Left lung (tissue), 10 donors: ENCODE measurements around the gene PCBP3. TPM values are rescaled to one million over a fixed set of nuclear protein-coding genes. Genes with fewer than 3 reads are reported as not detected.

ENCODE experiments used
- ATAC-seq: fragments of 200-7000 bp; cut with Tn5 transposase; one replicate; pipeline ENCODE4 v1.9.1; 2020; ENCODE audit warnings: moderate library complexity
- DNase-seq, 4 donors: peaks; one replicate each; pipeline ENCODE4 v3.0.0-alpha.2; 2013 to 2020
- H3K27ac ChIP-seq, 2 donors: fragments of 200-600 bp; sonication (generic) in 1 of 2; one replicate each; pipeline versions ENCODE4 v1.5.0 to v1.8.0; 2020 to 2021
- H3K27me3 ChIP-seq, 2 donors: fragments of 200-600 bp; sonication (generic) in 1 of 2; one replicate each; pipeline versions ENCODE4 v1.5.0 to v1.8.0; 2020 to 2021
- H3K36me3 ChIP-seq, 2 donors: fragments of 200-600 bp; sonication (generic) in 1 of 2; one replicate each; pipeline versions ENCODE4 v1.5.0 to v1.8.0; 2020 to 2021
- H3K4me1 ChIP-seq, 2 donors: fragments of 200-600 bp; one replicate each; pipeline ENCODE4 v1.8.0; 2021
- H3K4me3 ChIP-seq, 2 donors: fragments of 200-600 bp; sonication (generic) in 1 of 2; one replicate each; pipeline versions ENCODE4 v1.5.0 to v1.8.0; 2020 to 2021; ENCODE audit warnings: mild to moderate bottlenecking in 1 of 2
- H3K9me3 ChIP-seq, 2 donors: fragments of 200-600 bp; sonication (generic) in 1 of 2; one replicate each; pipeline versions ENCODE4 v1.5.0 to v1.8.0; 2020 to 2021
- CTCF ChIP-seq, 2 donors: fragments of 200-600 bp; sonication (generic) in 1 of 2; IDR thresholded peaks; one replicate each; pipeline versions ENCODE4 v1.5.0 to v1.8.0; 2021; ENCODE audit warnings: antibody characterized with exemption in 2 of 2
- intact Hi-C, 2 donors: fragments of 100-400 bp; cut with DNase I; formaldehyde crosslinking; loops; one replicate each; pipeline versions ENCODE4 v1.11.2 to v1.14.2; 2022
- polyA plus RNA-seq, 6 donors: library from polyadenylated mRNA; unstranded; fragments of 120-200 nt; gene quantifications; one replicate each; pipeline ENCODE4 v1.2.1, GENCODE V29; 2013; ENCODE audit not compliant: insufficient read length in 6 of 6
- total RNA-seq, 2 donors: library from RNA; stranded (reverse); fragmentation: NEBNext Ultra II Directional; extraction: Animal tissue kit (Norgen Biotek cat#: 25700); gene quantifications; one replicate each; pipeline ENCODE4 v1.2.1, GENCODE V29; 2021
- donor health status: DM: no; HTN: yes; CAD: no.
- donor health status: DM: no; HTN: no; CAD: no.

PCBP3 gene
- total and polyA plus RNA-seq, 8 donors = 2.1 to 13.8 (median 3.0) TPM

DNA sequence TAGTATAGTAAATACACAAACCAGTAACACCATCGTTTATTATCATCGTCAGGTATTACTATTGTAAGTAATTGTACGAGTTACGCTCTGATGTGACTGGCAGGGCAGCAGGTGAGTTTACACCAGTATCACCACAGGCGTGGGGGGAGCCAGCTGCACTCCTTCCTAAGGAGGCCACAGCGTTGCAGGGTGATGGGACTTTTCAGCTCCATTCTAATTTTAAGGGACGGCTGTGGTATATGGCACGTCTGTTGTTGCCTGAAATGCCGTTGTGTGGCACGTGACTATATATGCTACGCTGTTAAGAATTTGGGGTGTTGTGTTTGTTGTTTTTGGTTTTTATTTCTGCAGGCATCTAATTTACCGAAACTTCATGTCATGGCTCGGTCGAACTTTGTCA is 173.3 kb downstream of the PCBP3 start:
- Histone ChIP-seq H3K27ac (no peak overlapping the region), H3K4me3 (no peak overlapping the region), H3K4me1 (peaks cover 0 to 23% of the 10 kb centered on the region in 2 donors), H3K9me3 (no peaks in the 10 kb centered on the region), H3K36me3 (no peaks in the 10 kb centered on the region), H3K27me3 (peaks cover 0 to 9% of the 10 kb centered on the region in 2 donors)
- DNase-seq (no peak), ATAC-seq (no peak)
- intact Hi-C loops = no loop called here
- TF ChIP-seq CTCF (IDR thresholded peaks at IDR 0.05) = no peak

DNA sequence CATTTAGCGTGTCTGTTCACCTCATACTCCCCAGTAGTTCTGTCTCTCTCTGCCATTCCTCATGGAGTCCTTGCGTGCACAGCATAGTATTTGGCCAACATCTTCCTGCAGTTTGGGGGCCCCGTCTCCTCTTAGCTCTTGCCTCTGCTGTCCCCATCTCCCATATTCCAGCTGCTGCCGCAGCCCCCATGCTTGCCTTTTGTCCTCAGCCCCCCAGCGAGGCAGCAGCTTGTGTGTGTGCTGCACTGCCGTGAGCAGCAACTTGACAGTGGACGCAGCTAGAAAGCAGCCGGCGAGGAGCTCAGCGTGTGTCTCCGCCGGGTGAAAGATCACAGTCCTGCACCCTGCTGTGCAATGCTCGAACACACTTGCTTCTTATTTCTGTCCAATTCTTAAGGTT is 173.8 kb downstream of the PCBP3 start:
- Histone ChIP-seq H3K36me3 (no peaks in the 10 kb centered on the region), H3K27ac (no peak overlapping the region), H3K27me3 (peaks cover 0 to 9% of the 10 kb centered on the region in 2 donors), H3K4me3 (no peak overlapping the region), H3K9me3 (no peaks in the 10 kb centered on the region), H3K4me1 (peaks cover 0 to 23% of the 10 kb centered on the region in 2 donors)
- no peak for TF ChIP-seq CTCF (IDR thresholded peaks at IDR 0.05)
- DNase-seq (no peak), ATAC-seq (no peak)
- intact Hi-C loops = no loop called here

DNA sequence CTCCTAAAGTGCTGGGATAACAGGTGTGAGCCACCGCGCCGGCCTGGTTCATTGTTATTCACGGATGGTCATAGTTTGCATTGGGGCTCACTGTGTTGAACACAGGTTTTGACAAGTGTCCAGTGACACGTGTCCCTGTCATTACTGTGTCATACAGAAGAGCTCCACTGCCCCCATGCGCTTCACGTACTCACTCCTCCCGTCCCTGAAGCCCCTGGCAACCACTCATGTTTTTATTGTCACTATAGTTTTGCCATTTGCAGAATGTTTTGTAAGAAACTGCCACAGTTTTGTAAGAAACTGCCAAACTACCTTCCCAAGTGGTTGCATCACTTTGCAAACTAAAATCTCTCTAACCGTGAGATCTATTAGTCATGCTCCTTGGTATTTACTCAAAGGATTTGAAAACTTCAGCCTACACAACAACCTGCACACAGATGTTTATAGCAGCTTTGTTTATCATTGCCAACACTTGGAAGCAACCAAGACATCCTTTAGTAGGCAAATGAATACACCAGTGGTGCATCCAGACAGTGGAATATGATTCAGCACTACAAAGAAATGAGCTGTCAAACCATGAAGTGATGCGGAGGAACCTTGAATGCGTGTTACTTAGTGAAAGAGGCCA is 174.9 kb downstream of the PCBP3 start:
- no peak for ATAC-seq
- no peak for TF ChIP-seq CTCF (IDR thresholded peaks at IDR 0.05)

GRCh38 chr21:45818904-45819285 is 175.4 kb downstream of the PCBP3 start:
- Histone ChIP-seq H3K4me3 (no peak overlapping the region), H3K4me1 (peaks cover 0 to 23% of the 10 kb centered on the region in 2 donors), H3K27ac (no peak overlapping the region), H3K36me3 (no peaks in the 10 kb centered on the region), H3K27me3 (peaks cover 0 to 9% of the 10 kb centered on the region in 2 donors), H3K9me3 (no peaks in the 10 kb centered on the region)
- no peak for TF ChIP-seq CTCF (IDR thresholded peaks at IDR 0.05)
- ATAC-seq (no peak), DNase-seq (no peak)
- intact Hi-C loops = no loop called here

More for the DNA sequence above, 174.9 kb downstream of the PCBP3 start:
- Histone ChIP-seq H3K9me3 (no peaks in the 10 kb centered on the region), H3K36me3 (no peaks in the 10 kb centered on the region), H3K4me3 (no peak overlapping the region), H3K27me3 (peaks cover 0 to 9% of the 10 kb centered on the region in 2 donors), H3K27ac (no peak overlapping the region), H3K4me1 (peaks cover 0 to 23% of the 10 kb centered on the region in 2 donors)
- intact Hi-C loops = no loop called here
- DNase-seq = no peak

DNA sequence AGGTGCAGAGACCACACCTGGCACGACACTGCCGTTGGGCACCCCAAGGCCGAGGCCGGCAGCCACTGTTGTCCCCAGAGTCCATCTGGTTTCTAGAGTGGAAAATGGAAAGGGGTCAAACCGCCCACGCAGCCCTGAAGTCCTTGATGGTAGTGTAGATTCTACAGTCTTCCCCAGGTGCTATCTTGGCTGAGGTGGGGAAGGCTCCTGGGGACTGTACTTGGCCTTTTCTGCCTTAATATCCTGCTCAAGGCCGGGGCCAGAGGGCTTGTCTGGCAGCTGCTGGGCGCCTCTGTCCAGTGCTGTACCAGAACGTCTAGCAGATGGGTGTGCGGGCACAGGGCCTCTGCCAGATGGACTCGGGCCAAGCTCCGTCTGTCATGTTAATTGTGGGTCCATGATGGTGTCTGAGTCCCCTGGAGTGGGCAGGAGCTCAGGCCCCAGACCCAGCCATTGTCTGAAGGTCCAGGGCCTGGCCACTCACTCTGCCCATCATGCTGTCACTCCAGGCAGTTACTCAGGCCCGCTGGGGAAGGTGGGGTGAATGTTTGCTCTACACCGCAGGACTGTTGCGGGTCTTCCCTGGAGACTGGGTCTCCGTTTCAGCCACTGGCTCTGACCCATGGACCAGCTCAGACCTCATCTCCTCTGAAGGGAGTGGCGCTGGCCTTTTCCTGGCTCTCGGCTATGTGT is 176.1 kb downstream of the PCBP3 start:
- Histone ChIP-seq H3K36me3 (no peaks in the 10 kb centered on the region), H3K4me3 (no peak overlapping the region), H3K27ac (no peak overlapping the region), H3K4me1 (peaks cover 0 to 23% of the 10 kb centered on the region in 2 donors), H3K27me3 (peaks cover 0 to 9% of the 10 kb centered on the region in 2 donors), H3K9me3 (no peaks in the 10 kb centered on the region)
- no peak for ATAC-seq
- no peak for DNase-seq
- intact Hi-C loops = loop anchor here in 1 of 2 donors (10.0 kb wide), 1 partner anchor 265 kb away; no protein-coding TSS in a partner anchor
- no peak for TF ChIP-seq CTCF (IDR thresholded peaks at IDR 0.05)
